Stimulated activated CD4-positive, alpha-beta T cell treated with anti-CD3 and anti-CD28 coated beads, TNF-alpha, amount 100 ng/mL, for 1 hour (primary cell): ENCODE data around the gene KRTAP6-3.

Experiments
- DNase-seq, 3 donors: peaks; one replicate each; pipeline ENCODE4 v3.0.0-alpha.2; 2020; ENCODE audit warnings: low read depth in 3 of 3, low spot score in 1 of 3

Gene KRTAP6-3

DNA sequence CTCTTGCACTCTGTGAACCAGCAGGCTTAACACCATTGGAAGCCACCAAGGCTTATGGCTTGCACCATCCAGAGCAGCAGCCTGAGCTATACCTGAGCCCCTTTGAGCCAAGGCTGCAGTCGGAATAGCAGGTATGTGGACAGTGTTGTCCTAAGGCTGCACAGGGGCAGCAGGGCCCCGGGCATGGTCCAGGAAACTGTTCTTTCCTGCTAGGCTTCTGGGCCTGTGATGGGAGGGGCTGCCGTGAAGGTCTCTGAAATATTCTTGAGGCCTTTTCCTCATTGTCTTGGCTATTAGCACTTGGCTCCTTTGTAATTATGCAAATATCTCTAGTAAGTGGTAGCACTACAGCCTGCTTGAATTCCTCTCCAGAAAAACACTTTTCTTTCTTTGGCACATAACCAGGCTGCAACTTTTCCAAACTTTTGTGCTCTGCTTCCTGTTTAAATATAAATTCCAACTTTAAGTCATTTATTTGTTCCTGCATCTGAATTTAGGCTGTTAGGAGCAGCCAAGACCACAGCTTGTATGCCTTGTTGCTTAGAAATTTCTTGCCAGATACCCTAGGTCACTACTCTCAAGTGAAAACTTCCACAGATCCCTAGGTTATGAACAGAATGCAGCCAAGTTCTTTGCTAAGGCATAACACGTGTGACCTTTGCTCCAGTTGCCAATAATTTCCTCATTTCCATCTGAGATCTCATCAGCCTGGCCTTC, 33.4 kb downstream of the KRTAP6-3 start:
- DNase-seq, result no peak

DNA sequence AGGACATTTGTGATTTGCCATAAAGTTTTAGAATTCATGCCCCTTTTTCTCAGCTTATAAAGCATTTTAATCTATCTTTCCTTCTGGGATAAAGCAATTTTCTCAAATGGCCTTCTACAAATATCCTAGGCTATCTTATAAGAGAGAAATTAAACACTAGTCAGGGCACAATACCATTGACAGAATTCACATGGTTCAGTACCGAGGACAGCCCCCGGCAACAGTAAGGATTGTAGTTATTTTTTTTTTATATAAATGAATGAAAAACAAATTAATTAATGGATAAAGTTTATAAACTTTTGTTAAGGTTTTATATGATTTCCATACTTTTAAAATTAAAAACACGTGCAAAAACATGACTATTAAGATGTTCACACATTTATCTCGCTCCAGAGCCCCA, 35.9 kb downstream of the KRTAP6-3 start:
- DNase-seq, result no peak

DNA sequence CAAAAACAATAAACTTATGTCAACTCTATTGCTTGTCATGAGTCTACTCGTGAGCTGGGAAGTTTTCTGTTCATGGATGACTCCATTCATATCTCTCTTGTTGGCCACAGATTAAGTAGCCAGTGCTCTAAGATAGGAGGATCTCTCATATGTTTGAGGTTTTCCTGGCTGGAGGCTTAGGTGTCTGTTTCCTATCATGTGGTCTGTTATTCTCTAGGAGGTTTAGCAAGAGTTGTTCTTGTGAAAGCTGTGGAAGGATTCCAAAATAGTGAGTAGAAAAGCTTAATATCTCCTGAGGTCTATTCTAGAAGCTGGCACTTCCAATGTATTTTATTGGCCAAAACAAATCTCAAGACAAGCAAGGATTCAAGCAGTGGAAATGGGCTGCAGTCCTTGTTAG, 37.0 kb downstream of the KRTAP6-3 start:
- DNase-seq, result no peak

DNA sequence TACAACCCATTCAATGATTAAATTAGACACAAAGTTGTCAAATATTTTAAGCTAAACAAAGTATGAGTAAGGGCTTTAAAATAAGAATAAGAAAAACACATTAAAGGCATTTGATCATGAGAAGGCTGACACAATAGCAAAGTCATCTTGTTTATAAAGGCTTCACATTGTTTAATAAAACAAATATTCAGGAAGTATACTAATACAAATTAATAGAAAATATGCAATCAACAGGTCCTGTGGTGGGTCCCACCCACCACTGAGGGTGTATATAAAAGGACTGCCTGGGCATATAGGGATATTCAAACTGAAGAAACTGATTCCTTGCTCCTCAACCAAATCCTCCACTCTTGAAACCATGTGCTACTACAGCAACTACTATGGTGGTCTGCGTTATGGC, 42.7 kb downstream of the KRTAP6-3 start, which contains the start of gene KRTAP20-2:
Gene KRTAP20-2 (plus strand): TSS at position 301 of the 400 bp plus-strand sequence. CDS start 58 bp downstream, at position 359.
- no peak for DNase-seq

DNA sequence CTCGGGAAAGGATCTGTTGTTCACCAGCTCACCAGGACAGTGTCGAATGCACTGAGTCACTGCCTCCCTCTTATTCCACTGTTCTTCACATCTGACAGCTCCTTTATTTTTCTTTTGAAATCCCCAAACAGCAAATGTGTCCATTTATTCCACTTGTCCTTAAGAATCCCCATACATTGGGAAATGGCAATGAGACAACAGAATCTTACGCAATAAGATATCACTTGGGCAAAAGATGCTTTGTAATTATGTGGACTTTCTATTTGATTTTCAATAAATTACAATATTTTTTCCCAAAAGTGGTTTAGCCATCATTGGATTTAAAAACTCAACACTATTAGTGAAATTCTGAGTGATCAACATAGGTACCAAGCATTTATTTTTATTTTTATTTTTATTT, 46.4 kb downstream of the KRTAP6-3 start:
- no peak for DNase-seq

DNA sequence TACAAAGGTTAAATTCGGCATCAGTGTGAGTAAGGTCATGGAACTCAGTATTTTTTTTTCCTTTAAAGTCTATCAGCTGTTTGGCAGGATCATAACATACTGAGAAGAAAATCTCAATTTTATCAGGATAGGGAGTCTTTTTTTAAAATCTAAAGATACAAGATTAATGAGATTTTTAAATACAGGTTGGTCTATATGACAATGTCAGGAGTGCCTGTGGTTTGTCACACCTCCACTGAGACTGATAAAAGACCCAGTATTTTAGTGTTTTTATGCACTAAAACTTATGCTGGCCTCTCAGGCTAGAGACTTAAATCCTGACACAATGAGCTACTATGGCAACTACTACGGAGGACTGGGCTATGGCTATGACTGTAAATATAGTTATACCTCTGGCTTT, 50.3 kb downstream of the KRTAP6-3 start, which contains the start of gene KRTAP20-3:
Gene KRTAP20-3 (plus strand): TSS at position 301 of the 400 bp plus-strand sequence.
- DNase-seq, result no peak
